HepG2 (cell line): Measurements from ENCODE around the gene SRSF11. TPM values are rescaled to one million over a fixed set of nuclear protein-coding genes. Genes with fewer than 3 reads are reported as not detected.

Experiments used
- ATAC-seq: fragments of 200-7000 bp; cut with Tn5 transposase; 3 replicates; pipeline ENCODE4 v1.9.1; 2020; ENCODE audit warnings: mild to moderate bottlenecking, moderate library complexity
- BruUV-seq: library from RNA; stranded (reverse); fragments of 400-500 nt; replicated peaks from 2 replicates; lab custom pipeline; 2021; lab: Mats Ljungman, UMichigan
- CTCF ChIA-PET: fragments of 300-600 bp; formaldehyde crosslinking; extraction: SDS; loops from one replicate; lab custom pipeline; 2021; ENCODE audit warnings: low total read pairs, inconsistent platforms, low intra/inter-chr PET ratio; lab: Yijun Ruan, JAX
- POLR2A ChIA-PET: fragments of 350-600 bp; sonication (Branson Sonifier 250); formaldehyde crosslinking; loops from one replicate; lab custom pipeline; 2020; ENCODE audit warnings: antibody characterized with exemption, inconsistent platforms; lab: Yijun Ruan, JAX
- DNase-seq: peaks from one replicate; pipeline ENCODE4 v3.0.0-alpha.2; 2015; ENCODE audit warnings: low spot score
- FAIRE-seq: peaks from 3 replicates; lab custom pipeline; 2011; peaks lifted over from hg19 to GRCh38; lab: Jason Lieb, UNC
- H2AFZ ChIP-seq: one replicate; pipeline ENCODE4 v1.6.1; 2011; ENCODE audit warnings: low read length, inconsistent platforms
- H3K27ac ChIP-seq: fragments of 300-600 bp; 3 replicates; pipeline ENCODE4 v1.8.0; 2011; ENCODE audit warnings: mixed run types, mild to moderate bottlenecking, mixed read lengths, low read length, inconsistent platforms; ENCODE audit not compliant: insufficient read depth; ENCODE audit errors: extremely low read length
- H3K27me3 ChIP-seq, 2 experiments: fragments of 200-600 bp in 1 of 2; 2 replicates in 1 of 2; 3 replicates in 1 of 2; pipeline versions ENCODE4 v1.6.0 to v1.8.0; 2011; ENCODE audit warnings: low read length in 2 of 2, mild to moderate bottlenecking in 2 of 2, moderate library complexity in 2 of 2, inconsistent platforms in 1 of 2; ENCODE audit not compliant: insufficient read depth in 2 of 2, control insufficient read depth in 1 of 2
- H3K36me3 ChIP-seq, 2 experiments: fragments of 200-600 bp in 1 of 2; replicated peaks in 1 of 2; 2 replicates in 1 of 2; 3 replicates in 1 of 2; pipeline versions ENCODE4 v1.5.1 to v1.8.0; 2011; ENCODE audit warnings: low read length in 2 of 2, inconsistent platforms in 1 of 2; ENCODE audit not compliant: insufficient read depth in 2 of 2, control insufficient read depth in 1 of 2
- H3K4me1 ChIP-seq: 2 replicates; pipeline ENCODE4 v1.5.1; 2012; ENCODE audit warnings: low read length, inconsistent platforms; ENCODE audit not compliant: insufficient read depth
- H3K4me2 ChIP-seq: 2 replicates; pipeline ENCODE4 v1.6.0; 2011; ENCODE audit warnings: low read depth, low read length, inconsistent platforms
- H3K4me3 ChIP-seq, 3 experiments: fragments of 200-600 bp in 1 of 3; sonication (generic), shearing (Covaris generic) in 1 of 3; replicated peaks in 1 of 3; 2 replicates each; pipeline ENCODE4 v1.5.1; 2011 to 2016; ENCODE audit warnings: low read length in 3 of 3, inconsistent platforms in 2 of 3, low read depth in 2 of 3, mild to moderate bottlenecking in 2 of 3, control low read depth in 1 of 3, mixed read lengths in 1 of 3; ENCODE audit not compliant: insufficient read depth in 1 of 3
- H3K79me2 ChIP-seq: one replicate; pipeline ENCODE4 v1.6.1; 2011; ENCODE audit warnings: low read length, inconsistent platforms; ENCODE audit not compliant: insufficient read depth
- H3K9ac ChIP-seq: 2 replicates; pipeline ENCODE4 v1.6.0; 2011; ENCODE audit warnings: mild to moderate bottlenecking, low read depth, low read length, inconsistent platforms; ENCODE audit not compliant: insufficient read depth
- H3K9me3 ChIP-seq: 2 replicates; pipeline ENCODE4 v1.5.1; 2012; ENCODE audit warnings: mild to moderate bottlenecking, low read length
- H4K20me1 ChIP-seq: 2 replicates; pipeline ENCODE4 v1.6.0; 2011; ENCODE audit warnings: inconsistent platforms, mild to moderate bottlenecking, low read length, moderate library complexity; ENCODE audit not compliant: insufficient read depth
- ARNT ChIP-seq: fragments of 450-650 bp; IDR thresholded peaks from 2 replicates; pipeline ENCODE4 v1.6.1; 2017
- GABPA ChIP-seq, 2 experiments: IDR thresholded peaks; 2 replicates each; pipeline ENCODE4 v1.6.1; 2011 to 2016; ENCODE audit warnings: low read depth in 2 of 2, low read length in 1 of 2, missing biosample characterization in 1 of 2, missing genetic modification characterization in 1 of 2
- GATA4 ChIP-seq: sonication (generic); IDR thresholded peaks from 2 replicates; pipeline ENCODE4 v1.6.1; 2016; ENCODE audit warnings: antibody characterized with exemption, low read depth, borderline replicate concordance
- MAFK ChIP-seq, 2 experiments: IDR thresholded peaks in 1 of 2; conservative IDR thresholded peaks in 1 of 2; 2 replicates each; pipeline ENCODE4 v1.6.1; 2011; ENCODE audit warnings: improper control_type of control experiment in 2 of 2, low read length in 2 of 2
- MEF2D ChIP-seq: sonication (generic); formaldehyde crosslinking; IDR thresholded peaks from 2 replicates; pipeline ENCODE4 v1.5.1; 2020; ENCODE audit warnings: mild to moderate bottlenecking, missing genetic modification reagents
- RAD51 ChIP-seq: fragments of 450-650 bp; IDR thresholded peaks from 2 replicates; pipeline ENCODE4 v1.6.1; 2016; ENCODE audit warnings: borderline replicate concordance
- SRSF1 ChIP-seq: fragments of 200-400 bp; formaldehyde crosslinking; optimal IDR thresholded peaks from 2 replicates; pipeline ENCODE3; 2017; ENCODE audit warnings: mild to moderate bottlenecking, low read depth, low read length, moderate library complexity
- ZMYM3 ChIP-seq: sonication (generic); formaldehyde crosslinking; IDR thresholded peaks from 2 replicates; pipeline ENCODE4 v1.5.1; 2020; ENCODE audit warnings: mild to moderate bottlenecking, missing genetic modification reagents
- ZNF142 ChIP-seq: sonication (generic); formaldehyde crosslinking; IDR thresholded peaks from 2 replicates; pipeline ENCODE4 v1.4.0; 2020; ENCODE audit warnings: missing genetic modification reagents
- ZNF225 ChIP-seq: sonication (generic); formaldehyde crosslinking; IDR thresholded peaks from 2 replicates; pipeline ENCODE4 v1.4.0; 2020; ENCODE audit warnings: mild to moderate bottlenecking, missing genetic modification reagents
- ZNF446 ChIP-seq: sonication (generic); formaldehyde crosslinking; IDR thresholded peaks from 2 replicates; pipeline ENCODE4 v1.5.0; 2020; ENCODE audit warnings: mild to moderate bottlenecking, missing genetic modification reagents
- ZNF614 ChIP-seq: IDR thresholded peaks from 2 replicates; pipeline ENCODE4 v1.6.1; 2018; ENCODE audit warnings: missing biosample characterization, missing genetic modification reagents, inconsistent platforms, borderline replicate concordance
- WGBS: methylation state at CpG from one replicate; pipeline ENCODE4 v1.1.6; 2017; ENCODE audit warnings: low lambda C conversion rate; 5-methylcytosine and 5-hydroxymethylcytosine counted together
- in situ Hi-C: cut with HindIII; loops from 2 replicates; pipeline ENCODE4 v1.10.0; 2017; ENCODE audit warnings: low pct_unique_long_range_greater_than_20kb; ENCODE audit not compliant: extremely low pct_ligation_motif_present
- intact Hi-C: fragments of 100-400 bp; cut with micrococcal nuclease; formaldehyde crosslinking; loops from one replicate; pipeline ENCODE4 v1.10.0; 2022; ENCODE audit not compliant: unreplicated experiment
- polyA plus RNA-seq, 8 experiments: library from polyadenylated mRNA; depleted of rRNA in 3 of 8; stranded (reverse) in 7 of 8; unstranded in 1 of 8; fragments of >200 nt; fragmentation: Illumina TruSeq in 4 of 8; extraction: Trizol in 4 of 8; gene quantifications; 2 replicates each; pipeline versions ENCODE4 v1.2.1 to v1.2.3, GENCODE V29; 2011 to 2016; ENCODE audit warnings: low read depth in 4 of 8, missing spikeins in 1 of 8, mixed read lengths in 1 of 8; ENCODE audit not compliant: insufficient read depth in 1 of 8
- total RNA-seq, 5 experiments: library from RNA; depleted of rRNA; stranded (reverse); fragments of >200 nt; fragmentation: Illumina TruSeq; extraction: Trizol; gene quantifications; 2 replicates each; pipeline ENCODE4 v1.2.3, GENCODE V29; 2016; ENCODE audit warnings: low read depth in 1 of 5
- TF ChIP-seq, protein P1 (sequence below): sonication (generic); formaldehyde crosslinking; IDR thresholded peaks from 2 replicates; pipeline ENCODE4 v1.8.0; 2022; ENCODE audit warnings: missing genetic modification reagents, mild to moderate bottlenecking, inconsistent platforms, borderline replicate concordance

The SRSF11 gene
- total and polyA plus RNA-seq, 2 of the 13 experiments (the other 11 are each of a cell fraction or from before 2014, with no cell fraction given) = 118 to 381 TPM

DNA sequence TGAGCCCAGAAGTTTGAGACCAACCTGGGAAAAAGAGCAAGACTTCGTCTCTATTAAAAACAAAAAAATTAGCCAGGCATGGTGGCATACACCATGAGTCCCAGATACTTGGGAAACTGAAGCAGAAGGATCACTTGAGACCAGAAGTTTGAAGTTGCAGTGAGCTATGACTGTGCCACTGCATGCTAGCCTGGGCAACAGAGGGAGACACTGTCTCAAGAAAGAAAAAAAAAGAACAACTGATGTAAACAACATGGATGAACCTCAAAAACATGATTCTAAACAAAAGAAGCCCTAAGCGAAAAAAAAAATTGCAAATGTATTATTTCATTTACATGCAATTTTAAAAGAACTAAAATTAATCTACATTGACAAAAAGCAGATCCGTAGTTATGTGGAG is 24.8 kb upstream of the SRSF11 start:
- TF ChIP-seq SRSF1 = no peak
- no peak for TF ChIP-seq MEF2D (CRISPR knock-in tag)
- TF ChIP-seq ARNT = no peak
- no peak for TF ChIP-seq ZNF614 (CRISPR knock-in tag)
- TF ChIP-seq ZNF142 (CRISPR knock-in tag) = no peak
- no peak for TF ChIP-seq ZNF446 (CRISPR knock-in tag)
- TF ChIP-seq GATA4 = no peak
- no peak for TF ChIP-seq RAD51
- TF ChIP-seq, protein P1, sequence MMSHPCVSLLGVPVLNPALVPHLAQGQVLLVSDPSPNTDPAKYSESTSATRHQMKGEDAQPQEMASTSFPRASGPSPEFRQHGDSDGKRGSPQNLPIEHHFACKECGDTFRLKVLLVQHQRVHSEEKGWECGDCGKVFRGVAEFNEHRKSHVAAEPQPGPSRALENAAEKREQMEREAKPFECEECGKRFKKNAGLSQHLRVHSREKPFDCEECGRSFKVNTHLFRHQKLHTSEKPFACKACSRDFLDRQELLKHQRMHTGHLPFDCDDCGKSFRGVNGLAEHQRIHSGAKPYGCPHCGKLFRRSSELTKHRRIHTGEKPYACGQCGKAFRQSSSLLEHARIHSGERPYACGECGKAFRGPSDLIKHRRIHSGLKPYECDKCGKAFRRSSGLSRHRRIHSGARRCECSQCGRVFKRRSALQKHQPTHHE (CRISPR knock-in tag) = no peak
- no peak for TF ChIP-seq GABPA (IDR thresholded peaks at IDR 0.05; ENCODE audit: low read depth, low read length)
- TF ChIP-seq GABPA (CRISPR knock-in tag; IDR thresholded peaks at IDR 0.05; ENCODE audit: low read depth) = no peak
- TF ChIP-seq MAFK (conservative IDR thresholded peaks at IDR 0.05 in 1 of 2, IDR thresholded peaks at IDR 0.05 in 1 of 2; ENCODE audit: low read length in 2 of 2) = no peak
- no peak for TF ChIP-seq ZNF225 (CRISPR knock-in tag)
- no peak for TF ChIP-seq ZMYM3
- Histone ChIP-seq H3K4me1 (no peaks in the 10 kb centered on the region; the same call in 1 of the 2 replicates), H3K4me3 (no peak overlapping the region), H3K27ac (no peak overlapping the region), H3K79me2 (peaks cover 87% of the 10 kb centered on the region), H3K27me3 (no peaks in the 10 kb centered on the region), H4K20me1 (no peaks in the 10 kb centered on the region; the same call in 1 of the 2 replicates), H3K9me3 (no peaks in the 10 kb centered on the region), H3K4me2 (no peak overlapping the region), H2AFZ (no peak overlapping the region), H3K9ac (no peak overlapping the region), H3K36me3 (peaks cover 3 to 5% of the 10 kb centered on the region in 2 experiments; a peak in 3 of 5 replicates)
- 91% methylated on average over 3 of the region's 3 CpGs for whole genome bisulfite sequencing
- CTCF ChIA-PET = no interaction called here
- DNase-seq (no peak), ATAC-seq (no peak), FAIRE-seq (no peak)
- in situ Hi-C loops (no loop called here), intact Hi-C loops (no loop called here)
- POLR2A ChIA-PET = no interaction called here
- BruUV-seq = no TSS peak
